ENCODE results near the gene SNX32.

SNX32 gene

GRCh38 chr11:65865550-65866172 lies 31.9 kb downstream of the SNX32 start:
- ChIA-PET CTCF (interaction anchor here (0.7 to 2.9 kb wide), 3 partner anchors 19 to 123 kb away, joined by 3 to 18 read pairs (median 3); no protein-coding TSS in a partner anchor), POLR2A (no interaction called here)
- TF ChIP-seq GLI4 (tag by site-specific recombination; IDR thresholded peaks at IDR 0.05) (peak; percentile 29; the same call in 1 of the 2 replicates), ZBTB49 (tag by site-specific recombination; IDR thresholded peaks at IDR 0.05; ENCODE audit: low read depth) (no peak)
- H3K9me3 ChIP-seq (ENCODE audit: control insufficient read depth, insufficient read depth, low read depth, low read length): no peaks in the 10 kb centered on the region
- no peak overlapping the region for H3K27ac ChIP-seq (ENCODE audit: extremely low read depth, low read depth, low read length)
- no peaks in the 10 kb centered on the region for H3K4me1 ChIP-seq (ENCODE audit: control insufficient read depth, insufficient read depth, low read length)
- peaks cover 0 to 67% of the 10 kb centered on the region in 2 experiments; a peak in 1 of 3 replicates for H3K36me3 ChIP-seq (ENCODE audit: control insufficient read depth in 2 of 2, insufficient read depth in 1 of 2, low read length in 2 of 2)
- no peak overlapping the region for H3K4me3 ChIP-seq (ENCODE audit: low read depth, low read length)

- POLR2A ChIA-PET: interaction anchor here (0.5 to 6.6 kb wide), 3 partner anchors 7 to 114 kb away, joined by 3 to 111 read pairs (median 6); partner anchors contain the start of genes CFL1 and MUS81
- peaks cover 0 to 64% of the 10 kb centered on the region in 2 experiments; a peak in 1 of 3 replicates for H3K36me3 ChIP-seq (ENCODE audit: control insufficient read depth in 2 of 2, insufficient read depth in 1 of 2, low read length in 2 of 2)
Measured at GRCh38 chr11:65866509-65867283, 32.9 kb downstream of the SNX32 start.

GRCh38 chr11:65867284-65868071 lies 33.7 kb downstream of the SNX32 start:
- ChIA-PET CTCF (interaction anchor here (2.9 kb wide), 1 partner anchor 17 kb away, joined by 18 read pairs; no protein-coding TSS in a partner anchor), POLR2A (interaction anchor here (1.1 to 6.6 kb wide), 4 partner anchors 8 to 21 kb away, joined by 3 to 111 read pairs (median 12); partner anchors contain the start of genes CFL1, FIBP and MUS81)
- H3K9me3 ChIP-seq (ENCODE audit: control insufficient read depth, insufficient read depth, low read depth, low read length): no peaks in the 10 kb centered on the region
- no peak overlapping the region for H3K27ac ChIP-seq (ENCODE audit: extremely low read depth, low read depth, low read length)
- H3K4me3 ChIP-seq (ENCODE audit: low read depth, low read length): no peak overlapping the region
- H3K36me3 ChIP-seq (ENCODE audit: control insufficient read depth in 2 of 2, insufficient read depth in 1 of 2, low read length in 2 of 2): peaks cover 0 to 56% of the 10 kb centered on the region in 2 experiments; a peak in 1 of 3 replicates
- TF ChIP-seq ZBTB44 (tag by site-specific recombination; IDR thresholded peaks at IDR 0.05): 0 out of 2 replicates have a peak, but pooled peaks have one; percentile 27
- TF ChIP-seq SP2 (tag by site-specific recombination; IDR thresholded peaks at IDR 0.05): peak; percentile 21; the same call in 1 of the 2 replicates
- no peak for TF ChIP-seq ZNF621 (tag by site-specific recombination; IDR thresholded peaks at IDR 0.05)
- no peaks in the 10 kb centered on the region for H3K4me1 ChIP-seq (ENCODE audit: control insufficient read depth, insufficient read depth, low read length)

More at GRCh38 chr11:65866509-65867283, 32.9 kb downstream of the SNX32 start:
- no peak overlapping the region for H3K4me3 ChIP-seq (ENCODE audit: low read depth, low read length)
- no peaks in the 10 kb centered on the region for H3K4me1 ChIP-seq (ENCODE audit: control insufficient read depth, insufficient read depth, low read length)
- no peak for TF ChIP-seq ZNF416 (tag by site-specific recombination; IDR thresholded peaks at IDR 0.05)
- peak; percentile 57 for TF ChIP-seq ZIC2 (tag by site-specific recombination; IDR thresholded peaks at IDR 0.05)
- TF ChIP-seq GLIS2 (tag by site-specific recombination; IDR thresholded peaks at IDR 0.05): peak; percentile 27; the same call in 1 of the 2 replicates
- peak; percentile 35; the same call in 1 of the 2 replicates for TF ChIP-seq REST (tag by site-specific recombination; IDR thresholded peaks at IDR 0.05)
- H3K27ac ChIP-seq (ENCODE audit: extremely low read depth, low read depth, low read length): no peak overlapping the region
- H3K9me3 ChIP-seq (ENCODE audit: control insufficient read depth, insufficient read depth, low read depth, low read length): no peaks in the 10 kb centered on the region
- CTCF ChIA-PET: interaction anchor here (0.7 to 2.9 kb wide), 2 partner anchors 18 to 118 kb away, joined by 3 to 18 read pairs; no protein-coding TSS in a partner anchor

Measured in HEK293 (cell line).